GM18519 (cell line): Measurements from ENCODE around the gene KCNK15.

Source experiments
- ATAC-seq: cut with Tn5 transposase; IDR thresholded peaks from one replicate; pipeline ENCODE4 v1.9.1; 2021; ENCODE audit warnings: mild to moderate bottlenecking, moderate library complexity; ENCODE audit not compliant: unreplicated experiment, low FRiP score

The KCNK15 gene

DNA sequence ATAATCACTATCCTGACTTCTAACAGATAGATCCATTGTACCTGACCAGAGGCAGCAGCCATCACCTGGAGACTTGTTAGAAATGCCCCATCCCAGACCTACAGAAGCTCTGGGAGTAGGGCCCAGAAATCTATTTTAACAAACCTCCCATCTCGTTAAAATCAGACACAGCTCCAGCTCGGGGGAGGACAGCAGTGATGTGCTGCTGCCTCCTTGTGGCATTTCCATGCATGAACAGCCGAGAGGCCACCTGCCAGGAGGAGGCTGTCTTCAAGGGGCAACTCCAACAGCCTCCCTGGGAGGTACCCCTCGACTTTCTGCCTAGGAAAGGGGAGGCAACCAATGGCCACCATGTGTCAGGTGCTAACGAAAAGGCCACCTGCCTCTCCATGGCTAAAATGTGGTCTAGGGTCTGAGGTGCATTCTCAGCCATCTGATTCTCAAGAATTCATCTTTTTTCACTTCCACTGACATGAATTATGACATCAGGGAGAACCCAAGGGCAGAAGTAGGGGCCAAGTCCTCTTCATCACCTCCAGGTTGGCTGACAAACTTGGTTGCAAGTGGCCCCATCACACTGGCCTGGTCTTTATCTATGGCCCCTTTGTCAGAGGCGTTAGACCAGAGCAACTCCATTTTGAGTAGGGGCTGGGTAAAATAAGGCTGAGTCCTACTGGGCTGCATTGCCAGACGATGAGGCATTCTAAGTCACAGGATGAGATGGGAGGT lies 12.2 kb upstream of the KCNK15 start:
- no peak for ATAC-seq

- no peak for ATAC-seq
Measured at GRCh38 chr20:44734938-44735337, 10.7 kb upstream of the KCNK15 start.

GRCh38 chr20:44735816-44736169 lies 9.9 kb upstream of the KCNK15 start:
- ATAC-seq = no peak

- no peak for ATAC-seq
Measured at GRCh38 chr20:44736170-44737021, 9.3 kb upstream of the KCNK15 start.

DNA sequence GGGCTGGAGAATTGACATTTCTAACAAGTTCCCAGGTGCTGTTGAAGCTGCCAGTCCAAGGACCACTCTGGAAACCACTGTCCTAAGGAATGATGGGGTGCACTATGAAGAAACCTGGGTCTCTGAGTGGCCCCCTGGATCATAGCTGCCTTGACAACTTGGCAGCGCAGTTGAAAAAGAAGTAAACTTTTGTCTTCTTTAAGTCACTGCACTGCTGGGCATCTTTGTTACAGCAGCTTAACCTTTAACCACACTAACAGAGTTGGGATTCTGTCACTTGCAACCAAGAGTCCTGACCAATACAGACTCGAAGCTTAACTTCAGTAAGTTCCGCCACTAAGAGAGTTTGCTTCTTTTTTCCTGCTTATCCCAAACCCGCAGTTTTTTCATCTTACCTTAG lies 8.5 kb upstream of the KCNK15 start:
- ATAC-seq = no peak

DNA sequence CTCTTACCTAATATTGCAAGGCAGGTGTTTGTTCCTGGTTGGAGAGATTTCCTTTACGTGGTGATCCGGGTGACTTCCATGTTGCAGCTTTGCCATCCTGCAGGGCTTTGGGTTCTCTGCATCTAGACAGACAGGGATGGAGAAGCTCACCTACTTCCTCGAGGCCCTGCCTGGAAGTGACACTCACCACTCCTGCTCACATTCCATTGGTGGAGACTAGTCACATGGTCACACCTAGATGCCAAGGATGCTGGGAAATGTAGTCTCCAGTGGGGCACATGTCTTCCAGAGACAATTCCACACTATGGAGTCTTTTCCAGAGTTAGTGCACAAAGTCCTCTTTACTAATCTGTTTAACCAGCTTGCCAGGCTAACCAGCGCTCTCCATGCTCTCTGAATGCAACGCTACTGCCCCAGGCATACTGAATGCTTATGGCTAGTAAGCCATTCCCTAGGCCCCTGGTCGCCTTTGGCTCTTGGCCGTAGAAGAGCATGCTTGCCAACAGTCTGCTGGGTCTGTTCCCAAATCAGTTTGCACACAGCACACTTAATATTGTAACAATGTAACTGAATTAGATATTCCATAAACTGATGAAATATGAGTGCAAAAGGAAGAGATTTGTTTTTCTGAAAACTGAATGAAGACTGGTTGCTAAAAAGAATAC lies 6.7 kb upstream of the KCNK15 start:
- ATAC-seq = no peak

DNA sequence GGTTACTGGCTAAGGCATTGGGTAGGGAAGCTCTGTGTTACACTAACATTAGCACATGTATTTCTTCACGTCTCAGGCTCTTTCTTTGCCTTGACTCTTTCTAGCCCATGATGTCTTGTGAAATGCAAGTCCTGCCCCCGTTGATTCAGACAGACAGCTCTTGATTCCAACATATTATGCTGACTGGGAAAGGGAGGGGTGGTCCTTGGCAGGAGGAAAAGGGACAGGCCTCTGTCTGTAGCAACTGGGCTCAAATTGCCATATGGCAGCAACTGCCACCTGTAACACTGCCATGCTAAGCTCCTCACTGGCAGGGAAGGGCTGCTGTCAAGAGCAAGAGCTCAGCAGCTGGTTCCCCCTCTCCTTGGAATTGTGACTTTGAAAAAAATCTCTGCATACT lies 5.7 kb upstream of the KCNK15 start:
- no peak for ATAC-seq

- no peak for ATAC-seq
Measured at GRCh38 chr20:44742304-44743079, 3.2 kb upstream of the KCNK15 start.

DNA sequence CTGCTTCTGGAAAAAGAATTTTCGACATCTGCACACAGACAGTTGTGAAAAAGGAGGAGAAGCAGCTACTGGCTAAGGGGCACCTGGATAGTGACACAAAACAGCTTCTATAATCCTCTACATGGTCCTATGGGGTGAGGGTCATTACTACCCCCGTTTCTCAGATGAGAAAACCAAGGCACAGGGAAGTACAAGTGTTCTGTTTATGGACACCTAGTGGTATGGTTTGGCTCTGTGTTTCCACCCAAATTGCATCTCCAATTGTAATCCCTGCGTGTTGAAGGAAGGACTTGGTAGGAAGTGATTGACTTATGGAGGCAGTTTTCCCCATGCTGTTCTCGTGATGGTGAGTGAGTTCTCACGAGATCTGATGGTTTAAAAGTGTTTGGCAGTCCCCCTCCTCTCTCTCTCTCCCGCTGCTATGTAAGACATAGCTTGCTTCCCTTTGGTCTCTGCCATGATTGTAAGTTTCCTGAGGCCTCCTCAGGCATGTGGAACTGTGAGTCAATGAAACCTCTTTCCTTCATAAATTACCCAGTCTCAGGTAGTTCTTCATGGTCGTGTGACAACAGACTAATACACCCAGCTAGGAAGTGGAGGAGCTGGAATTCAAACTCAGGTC lies 2.5 kb upstream of the KCNK15 start:
- no peak for ATAC-seq

GRCh38 chr20:44743916-44744655 lies 1.6 kb upstream of the KCNK15 start:
- ATAC-seq = no peak

- ATAC-seq = no peak
Measured at GRCh38 chr20:44745122-44745597, 505 bp upstream of the KCNK15 start.

DNA sequence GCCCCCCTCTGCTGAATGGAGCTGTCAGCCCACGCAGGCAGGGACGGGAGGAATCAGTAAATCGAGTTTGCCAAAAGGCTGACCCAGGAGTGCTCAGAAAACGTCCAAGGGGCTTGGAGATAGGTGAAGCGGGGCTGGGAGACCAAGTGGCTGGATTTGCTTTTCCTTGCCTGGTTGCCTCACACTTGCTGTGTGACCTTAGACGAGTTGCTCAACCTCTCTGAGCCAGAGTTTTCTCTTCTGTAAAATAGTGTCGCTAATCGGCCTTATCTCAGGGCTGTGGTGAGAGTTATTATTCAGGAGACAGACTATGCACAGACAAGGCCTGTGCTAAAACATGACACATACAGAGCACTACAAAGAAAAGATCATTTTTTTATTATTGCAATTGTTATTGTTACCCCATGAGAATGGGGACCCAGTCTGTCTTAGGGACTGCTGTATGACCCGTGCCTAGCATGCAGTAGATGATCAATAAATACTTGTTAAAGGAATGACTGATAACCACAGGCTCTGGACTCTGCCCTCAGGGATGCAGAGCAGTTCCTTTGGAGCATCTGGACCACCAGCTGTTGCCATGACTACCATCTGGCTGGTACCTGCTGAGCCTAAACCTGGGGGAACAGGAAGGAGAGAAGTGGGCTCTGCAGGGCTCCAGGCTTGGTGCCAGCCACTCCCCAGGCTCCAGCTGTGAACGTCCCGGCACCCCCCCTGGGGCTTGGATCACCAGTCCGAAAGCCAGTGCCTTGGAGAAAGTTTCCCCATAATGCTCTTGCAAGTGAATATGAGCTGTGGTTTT lies 901 bp downstream of the KCNK15 start:
- ATAC-seq = no peak

DNA sequence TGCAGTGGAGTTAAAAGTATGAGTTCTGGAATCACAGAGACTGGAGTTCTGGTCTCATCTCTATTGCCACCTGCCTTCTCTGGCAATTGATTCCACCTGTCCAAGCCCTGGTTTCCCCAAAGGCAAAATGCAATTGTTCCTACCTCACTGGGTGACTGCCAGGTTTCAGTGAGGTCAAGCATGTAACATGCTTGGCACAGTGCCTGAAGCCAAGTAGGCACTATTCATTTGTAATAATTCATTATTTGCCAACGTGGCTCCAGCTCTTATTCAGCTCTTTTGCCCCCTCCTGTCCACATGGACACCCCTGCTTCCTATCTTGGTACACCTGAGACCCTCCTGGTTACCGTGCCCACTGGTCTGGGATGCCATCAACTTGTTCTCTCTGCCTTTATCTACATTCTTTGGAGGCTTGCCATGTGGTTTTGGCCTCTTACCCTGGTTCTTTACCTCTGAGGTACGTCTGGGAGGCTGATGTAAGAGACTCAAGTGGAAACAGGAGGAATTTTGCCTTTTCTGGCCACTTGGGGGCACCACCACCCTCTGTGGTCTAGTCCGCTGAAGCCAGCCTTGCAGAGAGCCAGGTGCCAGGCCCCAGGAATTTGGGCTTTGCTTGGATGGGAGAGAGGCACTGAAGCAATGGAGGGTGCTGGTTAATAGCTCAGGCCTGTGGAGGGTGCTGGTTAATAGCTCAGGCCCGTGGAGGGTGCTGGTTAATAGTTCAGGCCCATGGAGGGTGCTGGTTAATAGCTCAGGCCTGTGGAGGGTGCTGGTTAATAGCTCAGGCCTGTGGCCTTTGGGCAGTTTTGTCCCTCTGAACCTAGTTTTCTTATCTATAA lies 1.7 kb downstream of the KCNK15 start:
- no peak for ATAC-seq

GRCh38 chr20:44748005-44748370 lies 2.3 kb downstream of the KCNK15 start:
- no peak for ATAC-seq

DNA sequence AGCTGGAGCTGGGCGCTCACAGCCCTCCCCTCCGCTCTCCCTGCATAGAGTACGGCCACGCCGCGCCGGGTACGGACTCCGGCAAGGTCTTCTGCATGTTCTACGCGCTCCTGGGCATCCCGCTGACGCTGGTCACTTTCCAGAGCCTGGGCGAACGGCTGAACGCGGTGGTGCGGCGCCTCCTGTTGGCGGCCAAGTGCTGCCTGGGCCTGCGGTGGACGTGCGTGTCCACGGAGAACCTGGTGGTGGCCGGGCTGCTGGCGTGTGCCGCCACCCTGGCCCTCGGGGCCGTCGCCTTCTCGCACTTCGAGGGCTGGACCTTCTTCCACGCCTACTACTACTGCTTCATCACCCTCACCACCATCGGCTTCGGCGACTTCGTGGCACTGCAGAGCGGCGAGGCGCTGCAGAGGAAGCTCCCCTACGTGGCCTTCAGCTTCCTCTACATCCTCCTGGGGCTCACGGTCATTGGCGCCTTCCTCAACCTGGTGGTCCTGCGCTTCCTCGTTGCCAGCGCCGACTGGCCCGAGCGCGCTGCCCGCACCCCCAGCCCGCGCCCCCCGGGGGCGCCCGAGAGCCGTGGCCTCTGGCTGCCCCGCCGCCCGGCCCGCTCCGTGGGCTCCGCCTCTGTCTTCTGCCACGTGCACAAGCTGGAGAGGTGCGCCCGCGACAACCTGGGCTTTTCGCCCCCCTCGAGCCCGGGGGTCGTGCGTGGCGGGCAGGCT lies 4.6 kb downstream of the KCNK15 start:
- no peak for ATAC-seq

DNA sequence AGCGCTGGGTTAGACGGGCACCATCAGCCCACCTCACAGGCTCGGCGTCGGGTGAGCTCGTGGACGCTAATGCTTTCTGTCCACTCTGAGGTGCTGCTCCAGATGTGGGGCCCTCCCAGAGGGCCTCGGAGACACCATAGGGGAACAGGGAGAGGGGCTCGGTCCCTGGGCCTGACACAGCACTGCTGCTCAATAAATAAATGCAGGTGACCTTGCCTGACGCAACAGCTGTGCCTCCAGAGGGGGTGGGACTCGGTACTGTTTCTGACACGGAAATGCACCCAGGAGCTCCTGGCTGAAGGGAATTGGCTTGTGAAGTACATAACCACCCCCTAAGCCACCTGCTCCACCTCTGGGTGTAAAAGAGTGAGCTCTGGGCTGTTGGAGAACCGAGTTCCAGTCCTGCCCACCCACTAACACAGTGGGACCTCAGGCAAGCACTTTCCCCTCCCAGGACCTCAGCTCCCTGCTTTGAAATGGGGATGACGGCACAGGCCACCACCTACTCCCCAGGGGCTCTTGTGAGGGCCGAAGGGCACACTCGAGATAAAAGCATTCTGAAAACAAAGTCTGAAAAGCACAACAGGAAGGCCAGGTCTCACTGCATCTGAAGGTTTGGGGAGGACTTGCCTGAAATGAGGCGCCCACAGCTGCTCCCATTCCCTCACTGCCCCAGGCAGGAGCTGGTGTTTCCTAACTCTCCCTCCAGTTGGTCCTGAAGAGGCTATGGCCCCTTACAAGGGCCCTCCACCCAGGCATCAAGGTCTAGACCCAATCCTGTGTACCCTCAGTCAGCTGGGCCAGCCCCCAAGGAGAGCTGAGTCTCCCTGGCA lies 6.7 kb downstream of the KCNK15 start:
- ATAC-seq = no peak
